GM21390 (cell line): Measurements from ENCODE around the gene SGMS1.
"Not testable (repeated sequence)": the region's sequence is repeated elsewhere in the genome, so short reads cannot be mapped to it uniquely, and the experiment has no call there.

Source experiments
- ATAC-seq: cut with Tn5 transposase; IDR thresholded peaks from one replicate; pipeline ENCODE4 v1.9.1; 2021; ENCODE audit not compliant: unreplicated experiment

The SGMS1 gene

DNA sequence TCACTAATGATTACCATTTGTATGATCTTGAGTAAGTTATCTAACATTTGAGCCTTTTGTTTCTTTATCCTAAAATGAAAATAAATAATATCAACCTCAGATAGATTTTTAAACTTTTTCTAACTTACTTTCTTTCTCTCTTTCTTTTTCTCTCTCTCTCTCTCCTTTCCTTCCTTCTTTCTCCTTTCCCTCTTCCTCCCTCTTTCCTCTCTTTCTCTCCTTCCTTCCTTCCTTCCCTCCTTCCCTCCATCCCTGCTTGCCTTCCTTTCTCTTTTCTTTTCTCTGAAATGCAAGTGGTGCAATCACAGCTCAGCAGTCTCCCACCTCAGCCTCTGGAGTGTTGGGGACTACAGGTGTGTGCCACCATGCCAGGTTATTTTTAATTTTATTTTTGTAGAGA is 239.5 kb downstream of the SGMS1 start:
- no peak for ATAC-seq

DNA sequence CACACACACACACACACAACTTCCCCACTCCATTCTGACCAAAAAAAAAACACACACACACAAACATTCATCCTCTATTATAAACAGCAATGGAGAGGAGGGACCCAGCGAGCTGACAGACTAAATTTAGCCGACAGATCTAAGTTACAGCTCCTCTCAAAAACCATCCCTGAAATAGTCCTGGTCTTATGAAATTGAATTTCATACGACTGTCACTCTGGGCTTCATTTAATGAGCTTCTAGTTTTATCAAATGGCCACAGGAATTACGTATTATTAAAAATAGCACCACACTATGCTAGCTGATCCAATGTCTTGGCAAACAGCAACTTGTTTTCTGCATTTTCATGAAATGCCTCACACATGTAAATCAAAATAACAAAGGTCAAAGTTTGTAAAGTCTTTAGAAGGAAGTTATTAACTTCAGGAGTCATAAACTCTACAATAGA is 241.2 kb downstream of the SGMS1 start:
- ATAC-seq: no peak

DNA sequence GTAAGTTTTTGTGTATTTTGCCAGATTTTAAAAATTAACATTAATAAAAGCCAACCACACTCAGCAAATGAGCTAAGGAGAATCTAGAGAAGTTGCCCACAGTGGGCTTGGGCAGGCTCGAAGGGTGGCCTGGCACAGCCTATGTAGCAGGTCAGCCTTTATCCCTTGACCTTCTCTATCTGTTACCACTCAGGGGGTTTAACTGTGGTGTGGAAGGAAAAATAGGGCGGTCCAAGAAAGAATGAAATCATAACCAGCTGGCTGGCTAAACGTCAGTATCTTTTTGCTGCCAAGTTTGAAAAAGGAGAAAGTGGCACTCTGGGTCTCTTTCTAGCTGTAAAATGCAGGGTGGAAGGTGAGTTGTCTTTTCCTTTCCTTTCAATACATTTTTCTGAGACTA is 242.1 kb downstream of the SGMS1 start:
- no peak for ATAC-seq

DNA sequence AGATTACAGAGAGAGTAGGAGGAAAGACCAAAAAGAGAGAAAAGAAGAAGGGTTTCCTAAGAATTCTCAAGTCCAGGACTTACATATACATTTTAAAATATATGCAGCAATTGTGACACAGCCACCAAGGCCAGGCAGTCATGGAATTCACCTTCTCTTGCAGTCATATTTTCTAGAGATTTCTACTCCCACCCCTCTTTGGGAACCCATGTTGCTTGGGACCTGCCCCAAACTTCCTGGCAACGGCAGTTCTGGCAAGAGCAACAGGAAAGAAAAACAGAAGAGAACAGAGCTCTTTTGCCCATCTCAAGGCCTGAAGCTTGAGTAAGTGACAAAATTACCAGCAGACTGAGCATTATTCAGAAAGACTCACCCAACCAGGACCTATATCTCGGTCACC is 244.1 kb downstream of the SGMS1 start:
- no peak for ATAC-seq

DNA sequence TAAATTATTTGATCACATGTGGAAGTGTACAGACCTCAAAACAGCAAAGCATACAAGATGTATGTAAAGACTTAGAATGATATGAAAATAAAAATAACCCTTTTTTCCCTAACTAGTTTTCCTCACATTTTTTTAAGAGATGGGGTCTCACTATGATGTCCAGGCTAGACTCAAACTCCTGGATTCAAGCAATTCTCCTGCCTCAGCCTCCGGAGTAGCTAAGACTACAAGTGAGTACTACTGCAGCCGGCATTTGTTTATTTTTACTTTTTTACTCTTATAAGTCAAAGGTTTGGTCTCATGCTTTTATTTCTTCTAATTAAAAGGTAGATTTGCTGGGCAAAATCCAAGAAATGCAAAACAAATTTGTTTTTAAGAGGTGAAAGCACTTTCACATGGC is 248.0 kb downstream of the SGMS1 start:
- no peak for ATAC-seq

DNA sequence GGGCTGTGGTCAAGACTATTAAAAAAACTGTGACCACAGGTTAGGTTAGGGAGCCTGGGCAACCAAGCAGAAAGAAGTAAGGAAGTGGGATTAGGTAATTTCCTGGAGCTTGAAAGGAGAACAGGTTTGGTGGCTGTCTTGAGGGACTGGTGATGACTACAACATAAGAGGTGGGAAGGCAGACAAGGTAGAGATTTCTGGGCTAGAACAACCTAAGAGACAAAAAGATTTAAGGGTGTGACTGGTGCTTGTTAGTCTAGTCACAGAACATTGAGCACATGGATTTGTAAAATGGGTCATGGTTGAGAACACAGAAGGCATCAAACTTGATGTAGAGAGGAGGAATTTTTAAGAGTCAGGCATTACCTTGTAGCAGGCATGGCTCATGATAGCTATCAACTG is 248.7 kb downstream of the SGMS1 start:
- ATAC-seq: no peak

DNA sequence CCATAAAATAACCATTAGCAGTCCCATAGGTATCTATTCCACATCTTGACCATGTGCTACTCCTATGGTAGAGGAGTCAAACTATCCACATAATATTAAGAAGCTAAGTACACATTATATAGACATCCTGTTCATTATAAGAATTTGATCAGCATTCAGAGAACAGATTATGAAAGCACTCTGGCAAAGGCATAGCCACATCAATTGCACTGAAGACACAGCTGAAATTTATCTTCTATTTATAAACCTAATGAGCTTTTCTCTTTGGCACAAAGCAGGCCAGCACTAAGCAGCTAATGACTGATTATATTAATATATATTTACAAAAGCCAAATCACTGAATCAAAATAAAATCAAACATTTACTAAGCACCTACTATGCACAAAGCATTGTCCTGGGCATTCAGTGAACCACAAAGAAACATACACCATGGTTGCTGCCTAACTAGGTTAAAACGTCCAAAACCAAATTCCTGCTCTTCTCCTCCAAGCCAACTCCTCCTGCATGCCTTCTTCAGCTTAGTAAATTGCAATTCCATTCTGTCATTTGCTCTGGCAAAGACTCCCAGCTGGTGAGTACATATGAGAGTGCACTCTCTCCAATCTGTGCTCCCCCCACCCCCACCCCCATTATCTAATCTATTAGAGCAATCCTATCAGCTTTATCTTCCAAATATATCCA is 249.8 kb downstream of the SGMS1 start:
- ATAC-seq: no peak

DNA sequence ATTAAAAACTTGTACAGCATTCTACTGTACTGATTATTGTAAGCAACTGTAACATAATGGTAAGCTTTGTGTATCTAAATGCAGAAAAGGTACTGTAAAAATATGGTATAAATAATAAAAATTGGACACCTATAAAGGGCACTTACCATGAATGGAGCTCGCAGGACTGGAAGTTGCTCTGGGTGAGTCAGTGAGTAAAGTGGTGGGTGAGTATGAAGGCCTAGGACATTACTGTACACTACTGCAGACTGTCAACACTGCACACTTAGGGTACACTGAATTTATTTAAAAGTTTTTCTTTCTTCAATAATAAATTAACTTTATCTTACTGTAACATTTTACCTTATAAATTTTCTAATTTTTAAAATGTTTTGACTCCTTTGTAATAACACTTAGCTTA is 253.8 kb downstream of the SGMS1 start:
- ATAC-seq: no peak

DNA sequence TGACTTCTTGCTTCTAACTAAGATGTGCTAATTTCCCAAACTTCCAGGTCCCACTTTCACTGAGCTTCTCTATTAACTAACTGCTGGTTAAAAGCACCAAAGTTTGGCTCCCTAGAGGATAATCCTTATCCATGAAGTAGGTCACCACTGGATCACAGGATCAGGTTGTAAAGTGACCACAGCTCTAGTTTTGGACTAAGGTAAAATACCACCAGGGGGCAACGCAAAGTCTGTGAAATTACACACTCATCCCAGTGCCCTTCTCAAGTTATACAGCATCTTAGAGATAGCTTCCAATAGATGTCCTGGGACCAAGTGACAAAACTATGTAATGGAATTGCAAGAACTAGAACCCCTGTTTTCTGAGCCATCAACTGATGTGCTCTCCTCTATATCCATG is 256.0 kb downstream of the SGMS1 start:
- no peak for ATAC-seq

DNA sequence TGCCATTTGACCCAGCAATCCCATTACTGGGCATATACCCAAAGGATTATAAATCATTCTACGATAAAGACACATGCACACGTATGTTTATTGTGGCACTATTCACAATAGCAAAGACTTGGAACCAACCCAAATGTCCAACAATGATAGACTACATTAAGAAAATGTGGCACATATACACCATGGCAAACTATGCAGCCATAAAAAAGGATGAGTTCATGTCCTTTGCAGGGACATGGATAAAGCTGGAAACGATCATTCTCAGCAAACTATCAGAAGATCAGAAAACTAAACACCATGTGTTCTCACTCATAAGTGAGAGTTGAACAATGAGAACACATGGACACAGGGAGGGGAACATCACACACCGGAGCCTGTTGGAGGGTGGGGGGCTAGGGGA is 257.3 kb downstream of the SGMS1 start:
- ATAC-seq: not testable (repeated sequence)

DNA sequence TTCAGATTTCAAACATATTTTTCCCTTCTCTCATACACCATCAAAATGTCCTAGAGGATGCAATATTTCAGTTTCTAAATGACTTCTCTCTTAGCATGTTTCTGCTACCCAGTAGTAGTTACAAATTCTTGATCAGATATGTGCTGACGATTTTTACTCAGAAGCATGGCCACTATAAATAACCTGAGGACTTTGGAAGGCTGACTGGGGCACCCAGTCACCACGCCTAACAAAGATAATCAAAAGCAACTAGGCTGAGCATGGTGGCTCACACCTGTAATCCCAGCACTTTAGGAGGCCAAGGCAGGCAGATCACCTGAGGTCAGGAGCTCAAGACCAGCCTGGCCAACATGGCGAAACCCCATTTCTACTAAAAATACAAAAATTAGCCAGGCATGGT is 259.0 kb downstream of the SGMS1 start:
- ATAC-seq: not testable (repeated sequence)

DNA sequence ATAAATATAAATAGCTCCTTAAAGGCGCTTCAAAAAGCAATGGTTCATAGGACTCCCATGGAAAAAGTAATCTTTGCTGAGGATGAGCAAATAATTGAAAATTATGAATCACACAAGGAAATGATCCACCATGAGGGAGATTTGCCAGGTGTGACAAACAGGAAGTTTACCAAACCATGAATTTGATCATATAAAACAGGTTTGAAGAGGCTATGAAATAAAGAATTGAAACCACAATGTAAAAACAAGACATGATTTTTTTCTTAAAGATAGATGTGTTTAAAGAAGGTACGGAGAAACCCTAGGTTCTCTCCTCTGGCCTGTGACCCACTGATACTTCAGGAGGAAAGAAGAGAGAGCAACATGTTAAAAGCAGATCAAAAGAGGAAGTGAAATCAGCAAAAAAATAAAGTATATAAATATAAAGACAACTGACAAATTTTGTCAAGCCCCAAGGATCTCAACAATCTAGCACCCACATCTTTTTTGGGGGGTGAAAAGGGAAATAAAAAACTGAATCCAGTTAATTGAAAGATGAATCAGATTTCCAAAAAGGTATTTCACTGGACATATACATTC is 261.1 kb downstream of the SGMS1 start:
- ATAC-seq: peak; percentile 79

DNA sequence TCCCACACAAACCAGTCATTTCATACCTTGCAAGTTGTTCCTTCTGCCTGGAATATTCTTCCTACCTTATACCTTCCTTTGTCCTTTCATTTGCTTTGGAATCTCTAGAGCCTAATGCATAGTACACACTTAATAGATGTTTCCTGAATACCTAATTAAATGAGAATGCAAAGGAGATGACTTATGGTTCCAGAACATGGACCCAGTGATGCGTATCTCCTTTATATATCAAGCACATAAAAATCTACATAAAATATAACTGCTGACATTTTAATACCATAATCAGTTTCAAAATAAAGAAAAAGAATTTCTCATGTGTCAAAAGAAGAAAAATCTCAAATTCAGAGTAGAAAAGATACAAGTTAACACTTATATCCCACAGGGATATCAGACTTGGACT is 261.8 kb downstream of the SGMS1 start:
- ATAC-seq: no peak

DNA sequence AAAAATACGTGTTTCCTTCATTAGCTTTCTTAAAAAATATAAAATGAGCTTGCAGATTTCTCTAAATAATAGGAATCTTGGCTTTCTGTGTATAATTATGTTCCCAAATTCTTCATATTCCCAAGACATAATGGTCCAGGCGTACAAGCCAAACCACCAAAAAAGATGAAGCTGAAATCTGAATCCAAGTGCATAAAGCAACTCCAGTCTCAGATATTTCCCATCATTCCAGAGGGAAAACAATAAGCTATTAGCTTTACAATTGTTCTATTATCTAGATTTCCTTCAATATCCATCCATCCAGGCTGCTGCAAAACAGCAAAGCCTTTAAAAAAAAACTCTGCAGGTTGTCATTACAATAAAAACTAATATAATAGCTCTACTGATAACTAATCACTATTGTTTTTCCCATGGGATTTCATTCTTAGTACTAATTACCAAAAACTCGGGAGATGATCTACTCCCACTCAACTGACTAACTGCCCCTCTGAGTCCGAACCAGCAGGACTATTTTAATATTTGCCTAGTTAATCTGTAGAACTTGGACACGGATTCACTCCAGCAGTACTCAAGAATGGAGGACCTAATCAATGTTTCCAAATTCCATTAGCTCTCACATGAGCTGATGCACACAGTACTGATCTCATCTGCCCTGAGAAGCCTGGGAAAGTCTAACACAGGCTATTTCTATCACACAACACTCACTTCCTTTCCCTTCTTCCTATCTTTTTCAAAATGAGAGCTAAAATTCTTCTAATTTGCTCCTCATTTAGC is 263.5 kb downstream of the SGMS1 start:
- ATAC-seq: no peak

DNA sequence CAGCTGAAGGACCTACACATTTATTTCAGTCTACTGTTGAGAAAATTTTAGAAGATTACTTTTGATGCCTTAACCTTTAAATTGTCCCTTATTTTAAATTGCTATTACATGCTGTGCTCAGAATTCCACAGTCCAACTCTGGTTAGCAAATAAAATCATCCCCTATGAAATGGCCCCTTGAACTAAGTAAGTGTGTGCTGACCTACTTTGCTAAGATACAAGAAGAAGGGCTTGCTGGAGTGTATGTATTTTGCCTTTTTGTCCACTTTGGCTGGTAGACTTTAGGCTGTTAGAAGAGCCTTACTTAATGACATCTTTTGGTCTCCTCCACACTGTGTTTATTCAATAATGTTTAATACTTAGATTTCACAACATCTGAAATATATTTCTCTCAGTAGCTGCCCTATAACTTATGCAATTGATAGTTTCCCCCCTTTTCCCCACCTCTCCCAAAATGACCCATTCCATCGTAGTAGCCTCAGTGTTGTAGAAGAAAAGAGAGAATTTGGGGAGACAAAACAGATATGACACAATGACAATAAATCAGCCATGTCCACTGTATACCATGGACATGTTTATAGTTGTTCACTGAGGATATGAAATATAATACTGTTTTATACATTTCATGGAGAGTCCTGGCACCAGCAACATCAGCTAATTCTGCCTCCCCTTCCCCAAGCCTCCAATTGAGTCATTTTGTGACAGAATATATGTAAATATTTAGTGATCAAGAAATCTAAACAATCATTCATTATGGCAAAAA is 264.6 kb downstream of the SGMS1 start:
- ATAC-seq: no peak

DNA sequence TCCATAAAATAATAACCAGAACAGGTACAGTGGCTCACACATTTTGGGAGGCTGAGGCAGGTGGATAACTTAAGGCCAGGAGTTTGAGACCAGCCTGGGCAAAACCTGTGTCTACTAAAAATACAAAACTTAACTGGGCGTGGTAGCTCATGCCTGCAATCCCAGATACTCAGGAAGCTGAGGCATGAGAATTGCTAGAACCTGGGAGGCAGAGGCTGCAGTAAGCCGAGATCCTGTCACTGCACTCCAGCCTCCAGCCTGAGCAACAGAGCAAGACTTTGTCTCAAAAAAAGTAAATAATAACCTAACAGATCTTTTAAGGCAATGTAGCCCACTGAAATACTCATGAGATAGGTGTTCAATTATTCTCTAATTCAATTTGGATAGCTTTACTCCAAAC is 265.3 kb downstream of the SGMS1 start:
- ATAC-seq: no peak

DNA sequence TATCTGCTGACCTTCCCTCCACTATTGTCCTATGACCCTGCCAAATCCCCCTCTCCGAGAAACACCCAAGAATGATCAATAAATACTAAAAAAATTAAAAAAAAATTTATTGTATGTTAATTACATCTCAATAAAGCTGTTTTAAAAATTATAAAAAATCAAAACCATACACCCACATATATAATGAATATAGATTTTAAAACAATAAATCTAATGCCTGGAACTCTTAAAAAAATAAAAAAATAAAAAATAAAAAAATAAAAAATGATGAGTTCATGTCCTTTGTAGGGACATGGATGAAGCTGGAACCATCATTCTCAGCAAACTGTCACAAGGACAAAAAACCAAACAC is 267.3 kb downstream of the SGMS1 start:
- not testable (repeated sequence) for ATAC-seq

DNA sequence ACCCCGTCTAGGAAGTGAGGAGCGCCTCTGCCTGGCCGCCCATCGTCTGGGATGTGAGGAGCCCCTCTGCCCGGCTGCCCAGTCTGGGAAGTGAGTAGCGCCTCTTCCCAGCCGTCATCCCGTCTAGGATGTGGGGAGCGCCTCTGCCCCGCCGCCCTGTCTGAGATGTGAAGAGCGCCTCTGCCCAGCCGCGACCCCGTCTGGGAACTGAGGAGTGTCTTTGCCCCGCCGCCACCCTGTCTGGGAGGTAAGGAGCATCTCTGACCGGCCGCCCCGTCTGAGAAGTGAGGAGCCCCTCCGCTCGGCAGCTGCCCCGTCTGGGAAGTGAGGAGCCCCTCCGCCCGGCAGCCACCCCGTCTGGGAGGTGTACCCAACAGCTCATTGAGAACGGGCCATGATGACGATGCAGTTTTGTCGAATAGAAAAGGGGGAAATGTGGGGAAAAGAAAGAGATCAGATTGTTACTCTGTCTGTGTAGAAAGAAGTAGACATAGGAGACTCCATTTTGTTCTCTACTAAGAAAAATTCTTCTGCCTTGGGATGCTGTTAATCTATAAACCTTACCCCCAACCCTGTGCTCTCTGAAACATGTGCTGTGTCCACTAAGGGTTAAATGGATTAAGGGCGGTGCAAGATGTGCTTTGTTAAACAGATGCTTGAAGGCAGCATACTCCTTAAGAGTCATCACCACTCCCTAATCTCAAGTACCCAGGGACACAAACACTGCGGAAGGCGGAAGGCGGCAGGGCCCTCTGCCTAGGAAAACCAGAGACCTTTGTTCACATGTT is 267.9 kb downstream of the SGMS1 start:
- ATAC-seq: not testable (repeated sequence)

DNA sequence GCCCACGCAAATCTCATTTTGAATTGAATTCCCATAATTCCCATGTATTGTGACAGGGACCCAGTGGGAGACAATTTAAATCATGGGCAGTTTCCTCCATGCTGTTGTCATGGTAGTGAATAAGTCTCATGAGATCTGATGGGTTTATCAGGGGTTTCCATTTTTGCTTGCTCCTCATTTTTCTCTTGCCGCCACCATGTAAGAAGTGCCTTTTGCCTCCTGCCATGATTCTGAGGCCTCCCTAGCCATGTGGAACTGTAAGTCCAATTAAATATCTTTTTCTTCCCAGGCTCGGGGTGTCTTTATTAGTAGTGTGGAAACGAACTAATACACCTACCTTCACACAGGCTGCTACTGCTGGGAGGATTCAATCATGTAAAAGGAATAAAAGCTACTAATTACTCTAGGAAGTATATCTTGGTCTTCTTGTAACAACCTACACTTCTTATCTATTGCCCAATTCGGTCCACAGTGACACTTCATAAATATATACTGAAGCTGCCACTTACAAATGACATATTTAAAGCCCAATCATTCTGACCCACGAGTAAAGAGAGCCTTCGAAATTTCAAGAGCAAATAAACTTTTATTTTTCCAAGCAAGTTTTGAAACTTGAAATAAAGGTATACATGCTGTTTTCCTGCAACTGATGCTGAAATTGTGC is 272.1 kb downstream of the SGMS1 start:
- ATAC-seq: no peak

DNA sequence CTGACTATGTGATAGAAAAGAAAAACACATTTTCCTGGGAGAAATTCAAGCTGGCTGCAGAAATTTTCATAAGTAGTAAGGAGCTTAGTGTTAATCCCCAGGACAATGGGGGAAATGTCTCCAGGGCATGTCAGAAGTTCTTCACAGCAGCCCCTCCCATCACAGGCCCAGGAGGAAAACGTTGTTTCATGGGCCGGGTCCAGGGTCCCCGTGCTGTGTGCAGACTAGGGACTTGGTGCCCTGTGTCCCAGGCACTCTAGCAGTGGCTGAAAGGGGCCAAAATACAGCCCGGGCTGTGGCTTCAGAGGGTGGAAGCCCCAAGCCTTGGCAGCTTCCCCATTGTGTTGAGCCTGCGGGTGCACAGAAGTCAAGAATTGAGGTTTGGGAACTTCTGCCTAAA is 273.4 kb downstream of the SGMS1 start:
- no peak for ATAC-seq
